Left lung (tissue), 10 donors: ENCODE data around the gene AK8. TPM values are rescaled to one million over a fixed set of nuclear protein-coding genes. Genes with fewer than 3 reads are reported as not detected.
A peak's percentile ranks its signal among the peaks of the same experiment; 100 is the strongest.

Experiments
- ATAC-seq: fragments of 200-7000 bp; cut with Tn5 transposase; one replicate; pipeline ENCODE4 v1.9.1; 2020; ENCODE audit warnings: moderate library complexity
- DNase-seq, 4 donors: peaks; one replicate each; pipeline ENCODE4 v3.0.0-alpha.2; 2013 to 2020
- H3K27ac ChIP-seq, 2 donors: fragments of 200-600 bp; sonication (generic) in 1 of 2; one replicate each; pipeline versions ENCODE4 v1.5.0 to v1.8.0; 2020 to 2021
- H3K27me3 ChIP-seq, 2 donors: fragments of 200-600 bp; sonication (generic) in 1 of 2; one replicate each; pipeline versions ENCODE4 v1.5.0 to v1.8.0; 2020 to 2021
- H3K36me3 ChIP-seq, 2 donors: fragments of 200-600 bp; sonication (generic) in 1 of 2; one replicate each; pipeline versions ENCODE4 v1.5.0 to v1.8.0; 2020 to 2021
- H3K4me1 ChIP-seq, 2 donors: fragments of 200-600 bp; one replicate each; pipeline ENCODE4 v1.8.0; 2021
- H3K4me3 ChIP-seq, 2 donors: fragments of 200-600 bp; sonication (generic) in 1 of 2; one replicate each; pipeline versions ENCODE4 v1.5.0 to v1.8.0; 2020 to 2021; ENCODE audit warnings: mild to moderate bottlenecking in 1 of 2
- H3K9me3 ChIP-seq, 2 donors: fragments of 200-600 bp; sonication (generic) in 1 of 2; one replicate each; pipeline versions ENCODE4 v1.5.0 to v1.8.0; 2020 to 2021
- CTCF ChIP-seq, 2 donors: fragments of 200-600 bp; sonication (generic) in 1 of 2; IDR thresholded peaks; one replicate each; pipeline versions ENCODE4 v1.5.0 to v1.8.0; 2021; ENCODE audit warnings: antibody characterized with exemption in 2 of 2
- intact Hi-C, 2 donors: fragments of 100-400 bp; cut with DNase I; formaldehyde crosslinking; loops; one replicate each; pipeline versions ENCODE4 v1.11.2 to v1.14.2; 2022
- polyA plus RNA-seq, 6 donors: library from polyadenylated mRNA; unstranded; fragments of 120-200 nt; gene quantifications; one replicate each; pipeline ENCODE4 v1.2.1, GENCODE V29; 2013; ENCODE audit not compliant: insufficient read length in 6 of 6
- total RNA-seq, 2 donors: library from RNA; stranded (reverse); fragmentation: NEBNext Ultra II Directional; extraction: Animal tissue kit (Norgen Biotek cat#: 25700); gene quantifications; one replicate each; pipeline ENCODE4 v1.2.1, GENCODE V29; 2021
- donor health status: DM: no; HTN: yes; CAD: no.
- donor health status: DM: no; HTN: no; CAD: no.

AK8 gene
- total and polyA plus RNA-seq, 8 donors: 0.55 to 3.6 (median 2.4) TPM

- no peak overlapping the region for H3K4me3 ChIP-seq
- ATAC-seq: no peak
- peaks cover 26 to 64% of the 10 kb centered on the region in 2 donors for H3K27me3 ChIP-seq
- H3K27ac ChIP-seq: no peak overlapping the region
- no peaks in the 10 kb centered on the region for H3K9me3 ChIP-seq
- no peaks in the 10 kb centered on the region for H3K4me1 ChIP-seq
- no peak for TF ChIP-seq CTCF (IDR thresholded peaks at IDR 0.05)
- intact Hi-C loops: no loop called here
- no peaks in the 10 kb centered on the region for H3K36me3 ChIP-seq
- DNase-seq: peak in 1 of 4 donors; percentile 23
Measured at GRCh38 chr9:132742821-132743311, 135.2 kb downstream of the AK8 start.

- no peak for TF ChIP-seq CTCF (IDR thresholded peaks at IDR 0.05)
- H3K36me3 ChIP-seq: no peaks in the 10 kb centered on the region
- ATAC-seq: no peak
- DNase-seq: peak in 1 of 4 donors; percentile 12
- no peaks in the 10 kb centered on the region for H3K9me3 ChIP-seq
- peaks cover 26 to 55% of the 10 kb centered on the region in 2 donors for H3K27me3 ChIP-seq
- intact Hi-C loops: no loop called here
- no peak overlapping the region for H3K4me3 ChIP-seq
- no peaks in the 10 kb centered on the region for H3K4me1 ChIP-seq
- H3K27ac ChIP-seq: no peak overlapping the region
Measured at GRCh38 chr9:132740526-132741309, 137.4 kb downstream of the AK8 start.

GRCh38 chr9:132739710-132740310, 138.3 kb downstream of the AK8 start:
- DNase-seq (no peak), ATAC-seq (no peak)
- intact Hi-C loops: no loop called here
- Histone ChIP-seq H3K9me3 (no peaks in the 10 kb centered on the region), H3K27ac (no peak overlapping the region), H3K36me3 (no peaks in the 10 kb centered on the region), H3K4me3 (no peak overlapping the region), H3K27me3 (peaks cover 20 to 46% of the 10 kb centered on the region in 2 donors), H3K4me1 (no peaks in the 10 kb centered on the region)
- TF ChIP-seq CTCF (IDR thresholded peaks at IDR 0.05): no peak

- no peaks in the 10 kb centered on the region for H3K27me3 ChIP-seq
- peak in 1 of 4 donors; percentile 10 for DNase-seq
Measured at GRCh38 chr9:132733260-132733815, 144.7 kb downstream of the AK8 start.

More at GRCh38 chr9:132733260-132733815, 144.7 kb downstream of the AK8 start:
- Histone ChIP-seq H3K4me3 (no peak overlapping the region), H3K27ac (no peak overlapping the region), H3K4me1 (no peaks in the 10 kb centered on the region), H3K9me3 (no peaks in the 10 kb centered on the region), H3K36me3 (no peaks in the 10 kb centered on the region)
- intact Hi-C loops: no loop called here
- no peak for ATAC-seq
- TF ChIP-seq CTCF (IDR thresholded peaks at IDR 0.05): no peak
